Measurements from ENCODE around the gene MYL10.

Gene MYL10

GRCh38 chr7:101629171-101629570 lies at the start of gene MYL10:
Gene MYL10, minus strand, starts transcription at chr7:101629296. Its CDS starts 178 bp downstream, at chr7:101629118.
- Histone ChIP-seq H3K27ac (no peak within 1 kb of the TSS), H3K9ac (no peak within 1 kb of the TSS), H3K4me1 (no peaks in the 10 kb centered on the region)

GRCh38 chr7:101678658-101679057 lies 49.6 kb upstream of the MYL10 start:
- Histone ChIP-seq H3K4me3 (ENCODE audit: low read depth, low read length) (no peak overlapping the region), H2AFZ (no peak overlapping the region), H3K4me2 (ENCODE audit: low read length) (no peak overlapping the region)

More at GRCh38 chr7:101629171-101629570, at the start of gene MYL10:
- H3K4me3 ChIP-seq (ENCODE audit: low read depth, low read length) = no peak within 1 kb of the TSS
- no peak for TF ChIP-seq CTCF (IDR thresholded peaks at IDR 0.05)
- no peaks in the 10 kb centered on the region for H3K9me3 ChIP-seq (ENCODE audit: control insufficient read depth, low read length)
- no peak within 1 kb of the TSS for H3K4me2 ChIP-seq (ENCODE audit: low read length)
- no peaks in the 10 kb centered on the region for H3K27me3 ChIP-seq (ENCODE audit: control insufficient read depth, insufficient read depth, low read length)
- H2AFZ ChIP-seq = no peak within 1 kb of the TSS
- H3K79me2 ChIP-seq = no peaks in the 10 kb centered on the region
- no peaks in the 10 kb centered on the region for H3K36me3 ChIP-seq (ENCODE audit: control insufficient read depth, insufficient read depth, low read length)

GRCh38 chr7:101677797-101678479 lies 48.8 kb upstream of the MYL10 start:
- no peak overlapping the region for H3K4me2 ChIP-seq (ENCODE audit: low read length)
- H3K27ac ChIP-seq = no peak overlapping the region
- no peak for TF ChIP-seq CTCF (IDR thresholded peaks at IDR 0.05)
- H3K79me2 ChIP-seq = no peaks in the 10 kb centered on the region
- no peaks in the 10 kb centered on the region for H3K4me1 ChIP-seq
- no peak overlapping the region for H3K4me3 ChIP-seq (ENCODE audit: low read depth, low read length)
- H2AFZ ChIP-seq = no peak overlapping the region
- no peaks in the 10 kb centered on the region for H3K27me3 ChIP-seq (ENCODE audit: control insufficient read depth, insufficient read depth, low read length)
- H3K9me3 ChIP-seq (ENCODE audit: control insufficient read depth, low read length) = no peaks in the 10 kb centered on the region
- H3K9ac ChIP-seq = no peak overlapping the region
- no peaks in the 10 kb centered on the region for H3K36me3 ChIP-seq (ENCODE audit: control insufficient read depth, insufficient read depth, low read length)

More at GRCh38 chr7:101678658-101679057, 49.6 kb upstream of the MYL10 start:
- Histone ChIP-seq H3K79me2 (no peaks in the 10 kb centered on the region), H3K27ac (no peak overlapping the region), H3K27me3 (ENCODE audit: control insufficient read depth, insufficient read depth, low read length) (no peaks in the 10 kb centered on the region), H3K9ac (no peak overlapping the region), H3K9me3 (ENCODE audit: control insufficient read depth, low read length) (no peaks in the 10 kb centered on the region), H3K4me1 (no peaks in the 10 kb centered on the region), H3K36me3 (ENCODE audit: control insufficient read depth, insufficient read depth, low read length) (no peaks in the 10 kb centered on the region)
- TF ChIP-seq CTCF (IDR thresholded peaks at IDR 0.05) = no peak

GRCh38 chr7:101677391-101677790 lies 48.3 kb upstream of the MYL10 start:
- H3K27ac ChIP-seq = no peak overlapping the region
- no peak overlapping the region for H2AFZ ChIP-seq
- H3K9ac ChIP-seq = no peak overlapping the region
- H3K4me3 ChIP-seq (ENCODE audit: low read depth, low read length) = no peak overlapping the region
- H3K27me3 ChIP-seq (ENCODE audit: control insufficient read depth, insufficient read depth, low read length) = no peaks in the 10 kb centered on the region
- no peaks in the 10 kb centered on the region for H3K4me1 ChIP-seq
- H3K79me2 ChIP-seq = no peaks in the 10 kb centered on the region
- no peak overlapping the region for H3K4me2 ChIP-seq (ENCODE audit: low read length)
- no peak for TF ChIP-seq CTCF (IDR thresholded peaks at IDR 0.05)
- no peaks in the 10 kb centered on the region for H3K36me3 ChIP-seq (ENCODE audit: control insufficient read depth, insufficient read depth, low read length)
- no peaks in the 10 kb centered on the region for H3K9me3 ChIP-seq (ENCODE audit: control insufficient read depth, low read length)

DNA sequence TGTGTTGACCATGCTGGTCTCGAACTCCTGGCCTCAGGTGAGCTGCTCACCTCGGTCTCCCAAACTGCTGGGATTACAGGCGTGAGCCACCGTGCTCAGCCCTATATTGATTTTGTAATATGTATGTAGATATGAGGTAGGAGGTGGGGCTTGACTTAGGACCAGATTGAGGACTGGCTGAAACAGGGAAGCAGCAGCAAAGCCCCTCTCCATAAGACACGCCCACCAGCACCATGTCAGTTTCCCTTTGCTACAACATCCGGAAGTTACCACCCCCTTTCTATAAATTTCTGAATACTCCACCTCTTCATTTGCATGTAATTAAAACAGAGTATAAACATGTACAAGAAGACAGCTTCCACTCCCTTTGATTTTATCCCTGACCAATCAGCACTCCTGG lies 47.9 kb upstream of the MYL10 start:
- H3K27me3 ChIP-seq (ENCODE audit: control insufficient read depth, insufficient read depth, low read length) = no peaks in the 10 kb centered on the region
- H3K4me3 ChIP-seq (ENCODE audit: low read depth, low read length) = no peak overlapping the region
- H3K79me2 ChIP-seq = no peaks in the 10 kb centered on the region
- H3K4me1 ChIP-seq = no peaks in the 10 kb centered on the region
- no peaks in the 10 kb centered on the region for H3K9me3 ChIP-seq (ENCODE audit: control insufficient read depth, low read length)
- H3K9ac ChIP-seq = no peak overlapping the region
- no peaks in the 10 kb centered on the region for H3K36me3 ChIP-seq (ENCODE audit: control insufficient read depth, insufficient read depth, low read length)
- H3K27ac ChIP-seq = no peak overlapping the region
- TF ChIP-seq CTCF (IDR thresholded peaks at IDR 0.05) = no peak
- H2AFZ ChIP-seq = no peak overlapping the region
- H3K4me2 ChIP-seq (ENCODE audit: low read length) = no peak overlapping the region

Data from parathyroid adenoma (tissue), 2 donors.